ENCODE measurements around the gene CTSC. TPM values are rescaled to one million over a fixed set of nuclear protein-coding genes. Genes with fewer than 3 reads are reported as not detected.

The CTSC gene
- total RNA-seq, 1 experiment from 2014 or later = 269 TPM

DNA sequence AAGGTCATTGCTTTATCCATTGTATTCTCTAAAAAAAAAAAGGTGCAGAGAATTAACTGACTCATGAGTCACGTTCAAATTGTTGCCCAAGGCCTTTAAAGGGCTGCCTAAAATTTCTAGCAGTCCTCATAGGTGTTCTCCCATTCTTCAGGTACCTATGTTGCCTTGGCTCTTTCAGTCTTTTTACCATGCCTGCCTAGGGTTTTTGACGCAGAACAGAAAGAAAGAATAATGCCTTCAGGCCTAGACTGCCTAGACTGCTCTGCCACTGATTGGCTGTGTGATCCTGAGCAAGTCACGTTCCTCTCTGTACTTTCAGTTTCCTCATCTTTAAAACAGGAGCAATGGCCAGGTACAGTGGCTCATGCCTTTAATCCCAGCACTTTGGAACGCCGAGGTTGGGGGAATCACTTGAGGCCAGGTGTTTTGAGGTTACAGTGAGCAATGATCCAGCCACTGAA lies 21.5 kb downstream of the CTSC start:
- Mint-ChIP-seq H3K27ac (peak overlapping the region; percentile 67), H3K4me3 (no peak overlapping the region), H3K4me1 (peaks cover 82% of the 10 kb centered on the region), H3K36me3 (peaks cover 34% of the 10 kb centered on the region), H3K27me3 (ENCODE audit: low read depth) (no peaks in the 10 kb centered on the region), H3K9me3 (no peaks in the 10 kb centered on the region)
- ATAC-seq (peak; percentile 37; the same call in 1 of the 2 replicates), DNase-seq (ENCODE audit: low spot score) (no peak)
- ChIA-PET CTCF (no interaction called here), POLR2A (interaction anchor here (0.7 kb wide), 1 partner anchor 22 kb away, joined by 3 read pairs; the partner anchor contains the start of gene CTSC)
- TF ChIP-seq ZNF219 (CRISPR knock-in tag; IDR thresholded peaks at IDR 0.05; ENCODE audit: borderline replicate concordance) = no peak
- no peak for TF ChIP-seq ZNF317 (CRISPR knock-in tag; IDR thresholded peaks at IDR 0.05; ENCODE audit: borderline replicate concordance, low read depth)
- TF ChIP-seq, protein P1, sequence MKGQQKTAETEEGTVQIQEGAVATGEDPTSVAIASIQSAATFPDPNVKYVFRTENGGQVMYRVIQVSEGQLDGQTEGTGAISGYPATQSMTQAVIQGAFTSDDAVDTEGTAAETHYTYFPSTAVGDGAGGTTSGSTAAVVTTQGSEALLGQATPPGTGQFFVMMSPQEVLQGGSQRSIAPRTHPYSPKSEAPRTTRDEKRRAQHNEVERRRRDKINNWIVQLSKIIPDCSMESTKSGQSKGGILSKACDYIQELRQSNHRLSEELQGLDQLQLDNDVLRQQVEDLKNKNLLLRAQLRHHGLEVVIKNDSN (CRISPR knock-in tag; IDR thresholded peaks at IDR 0.05) = no peak
- TF ChIP-seq TP53 (CRISPR knock-in tag; IDR thresholded peaks at IDR 0.05) = no peak
- TF ChIP-seq NR2C2 (CRISPR knock-in tag; IDR thresholded peaks at IDR 0.05) = no peak
- TF ChIP-seq NFYB (CRISPR knock-in tag; conservative IDR thresholded peaks at IDR 0.05; ENCODE audit: low read depth) = no peak
- TF ChIP-seq, protein P2, sequence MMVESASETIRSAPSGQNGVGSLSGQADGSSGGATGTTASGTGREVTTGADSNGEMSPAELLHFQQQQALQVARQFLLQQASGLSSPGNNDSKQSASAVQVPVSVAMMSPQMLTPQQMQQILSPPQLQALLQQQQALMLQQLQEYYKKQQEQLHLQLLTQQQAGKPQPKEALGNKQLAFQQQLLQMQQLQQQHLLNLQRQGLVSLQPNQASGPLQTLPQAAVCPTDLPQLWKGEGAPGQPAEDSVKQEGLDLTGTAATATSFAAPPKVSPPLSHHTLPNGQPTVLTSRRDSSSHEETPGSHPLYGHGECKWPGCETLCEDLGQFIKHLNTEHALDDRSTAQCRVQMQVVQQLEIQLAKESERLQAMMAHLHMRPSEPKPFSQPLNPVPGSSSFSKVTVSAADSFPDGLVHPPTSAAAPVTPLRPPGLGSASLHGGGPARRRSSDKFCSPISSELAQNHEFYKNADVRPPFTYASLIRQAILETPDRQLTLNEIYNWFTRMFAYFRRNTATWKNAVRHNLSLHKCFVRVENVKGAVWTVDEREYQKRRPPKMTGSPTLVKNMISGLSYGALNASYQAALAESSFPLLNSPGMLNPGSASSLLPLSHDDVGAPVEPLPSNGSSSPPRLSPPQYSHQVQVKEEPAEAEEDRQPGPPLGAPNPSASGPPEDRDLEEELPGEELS (CRISPR knock-in tag; IDR thresholded peaks at IDR 0.05) = no peak
- TF ChIP-seq FOXJ3 (CRISPR knock-in tag; IDR thresholded peaks at IDR 0.05; ENCODE audit: borderline replicate concordance) = no peak
- TF ChIP-seq, protein P3, sequence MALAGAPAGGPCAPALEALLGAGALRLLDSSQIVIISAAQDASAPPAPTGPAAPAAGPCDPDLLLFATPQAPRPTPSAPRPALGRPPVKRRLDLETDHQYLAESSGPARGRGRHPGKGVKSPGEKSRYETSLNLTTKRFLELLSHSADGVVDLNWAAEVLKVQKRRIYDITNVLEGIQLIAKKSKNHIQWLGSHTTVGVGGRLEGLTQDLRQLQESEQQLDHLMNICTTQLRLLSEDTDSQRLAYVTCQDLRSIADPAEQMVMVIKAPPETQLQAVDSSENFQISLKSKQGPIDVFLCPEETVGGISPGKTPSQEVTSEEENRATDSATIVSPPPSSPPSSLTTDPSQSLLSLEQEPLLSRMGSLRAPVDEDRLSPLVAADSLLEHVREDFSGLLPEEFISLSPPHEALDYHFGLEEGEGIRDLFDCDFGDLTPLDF (CRISPR knock-in tag; IDR thresholded peaks at IDR 0.05) = no peak
- TF ChIP-seq, protein P4, sequence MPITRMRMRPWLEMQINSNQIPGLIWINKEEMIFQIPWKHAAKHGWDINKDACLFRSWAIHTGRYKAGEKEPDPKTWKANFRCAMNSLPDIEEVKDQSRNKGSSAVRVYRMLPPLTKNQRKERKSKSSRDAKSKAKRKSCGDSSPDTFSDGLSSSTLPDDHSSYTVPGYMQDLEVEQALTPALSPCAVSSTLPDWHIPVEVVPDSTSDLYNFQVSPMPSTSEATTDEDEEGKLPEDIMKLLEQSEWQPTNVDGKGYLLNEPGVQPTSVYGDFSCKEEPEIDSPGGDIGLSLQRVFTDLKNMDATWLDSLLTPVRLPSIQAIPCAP (CRISPR knock-in tag; IDR thresholded peaks at IDR 0.05) = no peak
- TF ChIP-seq SOX15 (CRISPR knock-in tag; IDR thresholded peaks at IDR 0.05) = no peak
- TF ChIP-seq NFE2L1 (CRISPR knock-in tag; IDR thresholded peaks at IDR 0.05) = no peak
- no peak for TF ChIP-seq EMX1 (CRISPR knock-in tag; IDR thresholded peaks at IDR 0.05)

DNA sequence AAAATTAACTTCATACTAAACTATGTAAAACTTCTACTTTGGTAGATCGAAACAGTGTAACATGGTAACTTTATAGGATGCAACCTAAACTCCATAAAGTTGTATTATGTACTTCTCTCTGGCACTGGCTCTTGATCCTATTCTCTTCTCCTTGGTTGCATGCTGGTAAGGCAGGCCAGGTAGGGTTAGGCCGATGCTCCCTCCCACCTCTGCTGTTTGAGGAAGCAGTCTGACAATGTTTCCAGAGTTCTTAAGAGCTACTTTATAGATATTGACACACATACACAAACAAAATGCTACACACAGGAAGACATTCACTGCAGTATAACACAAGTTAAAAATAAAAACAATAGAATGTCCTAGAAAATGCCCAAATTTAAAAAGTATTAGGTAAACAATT lies 22.5 kb downstream of the CTSC start:
- Mint-ChIP-seq H3K4me1 (peaks cover 82% of the 10 kb centered on the region), H3K9me3 (no peaks in the 10 kb centered on the region), H3K27me3 (ENCODE audit: low read depth) (no peaks in the 10 kb centered on the region), H3K4me3 (no peak overlapping the region), H3K36me3 (peaks cover 38% of the 10 kb centered on the region), H3K27ac (peak overlapping the region; percentile 87)
- no peak for ATAC-seq
- DNase-seq (ENCODE audit: low spot score) = no peak
- ChIA-PET POLR2A (no interaction called here), CTCF (no interaction called here)
- TF ChIP-seq NFE2L1 (CRISPR knock-in tag; IDR thresholded peaks at IDR 0.05) = no peak
- TF ChIP-seq, protein P5, sequence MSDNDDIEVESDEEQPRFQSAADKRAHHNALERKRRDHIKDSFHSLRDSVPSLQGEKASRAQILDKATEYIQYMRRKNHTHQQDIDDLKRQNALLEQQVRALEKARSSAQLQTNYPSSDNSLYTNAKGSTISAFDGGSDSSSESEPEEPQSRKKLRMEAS (CRISPR knock-in tag; IDR thresholded peaks at IDR 0.05) = no peak
- TF ChIP-seq EMX1 (CRISPR knock-in tag; IDR thresholded peaks at IDR 0.05) = no peak
- TF ChIP-seq TEAD1 (CRISPR knock-in tag; IDR thresholded peaks at IDR 0.05) = no peak
- TF ChIP-seq MYBL2 (CRISPR knock-in tag; IDR thresholded peaks at IDR 0.05) = no peak
- TF ChIP-seq RELA (CRISPR knock-in tag; IDR thresholded peaks at IDR 0.05; ENCODE audit: borderline replicate concordance) = no peak
- no peak for TF ChIP-seq ELF4 (CRISPR knock-in tag; IDR thresholded peaks at IDR 0.05; ENCODE audit: low read depth)
- TF ChIP-seq, protein P6, sequence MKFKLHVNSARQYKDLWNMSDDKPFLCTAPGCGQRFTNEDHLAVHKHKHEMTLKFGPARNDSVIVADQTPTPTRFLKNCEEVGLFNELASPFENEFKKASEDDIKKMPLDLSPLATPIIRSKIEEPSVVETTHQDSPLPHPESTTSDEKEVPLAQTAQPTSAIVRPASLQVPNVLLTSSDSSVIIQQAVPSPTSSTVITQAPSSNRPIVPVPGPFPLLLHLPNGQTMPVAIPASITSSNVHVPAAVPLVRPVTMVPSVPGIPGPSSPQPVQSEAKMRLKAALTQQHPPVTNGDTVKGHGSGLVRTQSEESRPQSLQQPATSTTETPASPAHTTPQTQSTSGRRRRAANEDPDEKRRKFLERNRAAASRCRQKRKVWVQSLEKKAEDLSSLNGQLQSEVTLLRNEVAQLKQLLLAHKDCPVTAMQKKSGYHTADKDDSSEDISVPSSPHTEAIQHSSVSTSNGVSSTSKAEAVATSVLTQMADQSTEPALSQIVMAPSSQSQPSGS (CRISPR knock-in tag; IDR thresholded peaks at IDR 0.05; ENCODE audit: borderline replicate concordance, low read depth) = no peak
- TF ChIP-seq, protein P7, sequence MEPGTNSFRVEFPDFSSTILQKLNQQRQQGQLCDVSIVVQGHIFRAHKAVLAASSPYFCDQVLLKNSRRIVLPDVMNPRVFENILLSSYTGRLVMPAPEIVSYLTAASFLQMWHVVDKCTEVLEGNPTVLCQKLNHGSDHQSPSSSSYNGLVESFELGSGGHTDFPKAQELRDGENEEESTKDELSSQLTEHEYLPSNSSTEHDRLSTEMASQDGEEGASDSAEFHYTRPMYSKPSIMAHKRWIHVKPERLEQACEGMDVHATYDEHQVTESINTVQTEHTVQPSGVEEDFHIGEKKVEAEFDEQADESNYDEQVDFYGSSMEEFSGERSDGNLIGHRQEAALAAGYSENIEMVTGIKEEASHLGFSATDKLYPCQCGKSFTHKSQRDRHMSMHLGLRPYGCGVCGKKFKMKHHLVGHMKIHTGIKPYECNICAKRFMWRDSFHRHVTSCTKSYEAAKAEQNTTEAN (CRISPR knock-in tag; IDR thresholded peaks at IDR 0.05) = no peak
- TF ChIP-seq PRRX2 (CRISPR knock-in tag; IDR thresholded peaks at IDR 0.05) = no peak
